ENCODE results near the gene SOX6. TPM values are rescaled to one million over a fixed set of nuclear protein-coding genes. Genes with fewer than 3 reads are reported as not detected.

SOX6 gene
- total RNA-seq, 1 donor from 2014 or later, result 1.4 TPM

- no peaks in the 10 kb centered on the region for H3K36me3 Mint-ChIP-seq (ENCODE audit: unreplicated experiment)
- no peak overlapping the region for H3K4me3 Mint-ChIP-seq (ENCODE audit: unreplicated experiment)
- peaks cover 6% of the 10 kb centered on the region for H3K4me1 Mint-ChIP-seq (ENCODE audit: low read depth, unreplicated experiment)
- no peak overlapping the region for H3K27ac Mint-ChIP-seq (ENCODE audit: unreplicated experiment)
- no peak for DNase-seq
- no peak for TF ChIP-seq CTCF (IDR thresholded peaks at IDR 0.05; ENCODE audit: partially characterized antibody, unreplicated experiment)
- H3K9me3 Mint-ChIP-seq (ENCODE audit: unreplicated experiment), result peaks cover 2% of the 10 kb centered on the region
- H3K27me3 Mint-ChIP-seq (ENCODE audit: unreplicated experiment), result no peaks in the 10 kb centered on the region
Measured at GRCh38 chr11:16091862-16092261, 264.5 kb downstream of the SOX6 start.

GRCh38 chr11:16089481-16089880, 266.9 kb downstream of the SOX6 start:
- Mint-ChIP-seq H3K4me1 (ENCODE audit: low read depth, unreplicated experiment) (peaks cover 17% of the 10 kb centered on the region), H3K36me3 (ENCODE audit: unreplicated experiment) (no peaks in the 10 kb centered on the region), H3K27ac (ENCODE audit: unreplicated experiment) (no peak overlapping the region), H3K27me3 (ENCODE audit: unreplicated experiment) (peaks cover 4% of the 10 kb centered on the region), H3K4me3 (ENCODE audit: unreplicated experiment) (no peak overlapping the region), H3K9me3 (ENCODE audit: unreplicated experiment) (peaks cover 5% of the 10 kb centered on the region)
- no peak for DNase-seq
- TF ChIP-seq CTCF (IDR thresholded peaks at IDR 0.05; ENCODE audit: partially characterized antibody, unreplicated experiment), result no peak

GRCh38 chr11:16088774-16089173, 267.6 kb downstream of the SOX6 start:
- Mint-ChIP-seq H3K9me3 (ENCODE audit: unreplicated experiment) (peaks cover 3% of the 10 kb centered on the region), H3K36me3 (ENCODE audit: unreplicated experiment) (no peaks in the 10 kb centered on the region), H3K27me3 (ENCODE audit: unreplicated experiment) (peaks cover 4% of the 10 kb centered on the region), H3K27ac (ENCODE audit: unreplicated experiment) (no peak overlapping the region), H3K4me3 (ENCODE audit: unreplicated experiment) (no peak overlapping the region), H3K4me1 (ENCODE audit: low read depth, unreplicated experiment) (peaks cover 13% of the 10 kb centered on the region)
- TF ChIP-seq CTCF (IDR thresholded peaks at IDR 0.05; ENCODE audit: partially characterized antibody, unreplicated experiment), result no peak
- DNase-seq, result no peak

DNA sequence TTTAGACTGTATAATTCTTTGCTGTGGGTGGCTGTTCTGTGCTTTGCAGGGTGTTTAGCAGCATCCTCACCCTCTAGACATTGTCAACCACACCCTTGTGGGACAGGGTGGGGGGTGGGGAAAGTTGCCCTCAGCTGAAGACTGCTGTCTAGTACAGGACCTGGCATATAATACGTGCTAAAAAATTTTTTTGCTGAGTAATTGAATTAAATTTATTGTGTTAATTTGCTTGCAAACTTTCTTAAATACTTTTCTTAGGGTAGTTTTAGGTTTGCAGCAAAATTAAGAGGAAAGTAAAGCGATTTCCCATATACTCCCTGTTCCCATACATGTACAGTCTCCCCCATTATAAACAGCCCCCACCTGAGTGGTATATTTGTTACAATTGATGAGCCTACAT, 268.5 kb downstream of the SOX6 start:
- Mint-ChIP-seq H3K36me3 (ENCODE audit: unreplicated experiment) (no peaks in the 10 kb centered on the region), H3K4me3 (ENCODE audit: unreplicated experiment) (no peak overlapping the region), H3K27ac (ENCODE audit: unreplicated experiment) (no peak overlapping the region), H3K4me1 (ENCODE audit: low read depth, unreplicated experiment) (peaks cover 14% of the 10 kb centered on the region), H3K27me3 (ENCODE audit: unreplicated experiment) (peaks cover 4% of the 10 kb centered on the region), H3K9me3 (ENCODE audit: unreplicated experiment) (peaks cover 3% of the 10 kb centered on the region)
- TF ChIP-seq CTCF (IDR thresholded peaks at IDR 0.05; ENCODE audit: partially characterized antibody, unreplicated experiment), result no peak
- no peak for DNase-seq

GRCh38 chr11:16086229-16086819, 270.0 kb downstream of the SOX6 start:
- H3K27me3 Mint-ChIP-seq (ENCODE audit: unreplicated experiment), result peaks cover 4% of the 10 kb centered on the region
- H3K27ac Mint-ChIP-seq (ENCODE audit: unreplicated experiment), result peak overlapping the region; percentile 15
- H3K9me3 Mint-ChIP-seq (ENCODE audit: unreplicated experiment), result peaks cover 5% of the 10 kb centered on the region
- H3K4me3 Mint-ChIP-seq (ENCODE audit: unreplicated experiment), result no peak overlapping the region
- no peak for TF ChIP-seq CTCF (IDR thresholded peaks at IDR 0.05; ENCODE audit: partially characterized antibody, unreplicated experiment)
- peaks cover 23% of the 10 kb centered on the region for H3K4me1 Mint-ChIP-seq (ENCODE audit: low read depth, unreplicated experiment)
- DNase-seq, result peak; percentile 49
- no peaks in the 10 kb centered on the region for H3K36me3 Mint-ChIP-seq (ENCODE audit: unreplicated experiment)
